Activated gamma-delta T cell treated with anti-CD3 and anti-CD28 coated beads, Interleukin-2, amount 50 U/mL, for 16 hours (primary cell): ENCODE results near the gene DTL.

Source experiments
- DNase-seq: peaks from one replicate; pipeline ENCODE4 v3.0.0-alpha.2; 2020; ENCODE audit warnings: low read depth

DTL gene

GRCh38 chr1:212037900-212038299, 2.4 kb downstream of the DTL start:
- DNase-seq, result no peak

DNA sequence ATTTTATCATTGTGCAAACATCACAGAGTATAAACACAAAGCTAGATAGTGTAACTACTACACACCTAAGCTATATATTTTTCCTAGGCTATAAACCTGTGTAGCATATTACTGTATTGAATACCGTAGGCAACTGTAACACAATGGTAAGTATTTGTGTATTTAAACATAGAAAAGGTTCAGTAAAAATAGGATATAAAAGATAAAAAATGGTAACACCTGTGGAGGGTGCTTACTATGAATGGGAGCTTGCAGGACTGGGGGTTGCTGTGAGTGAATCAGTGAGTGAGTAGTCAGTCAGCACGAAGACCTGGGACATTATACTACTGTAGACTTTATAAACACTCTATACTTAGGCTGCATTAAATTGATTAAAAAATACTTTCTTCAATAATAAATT, 4.1 kb downstream of the DTL start:
- DNase-seq, result no peak

DNA sequence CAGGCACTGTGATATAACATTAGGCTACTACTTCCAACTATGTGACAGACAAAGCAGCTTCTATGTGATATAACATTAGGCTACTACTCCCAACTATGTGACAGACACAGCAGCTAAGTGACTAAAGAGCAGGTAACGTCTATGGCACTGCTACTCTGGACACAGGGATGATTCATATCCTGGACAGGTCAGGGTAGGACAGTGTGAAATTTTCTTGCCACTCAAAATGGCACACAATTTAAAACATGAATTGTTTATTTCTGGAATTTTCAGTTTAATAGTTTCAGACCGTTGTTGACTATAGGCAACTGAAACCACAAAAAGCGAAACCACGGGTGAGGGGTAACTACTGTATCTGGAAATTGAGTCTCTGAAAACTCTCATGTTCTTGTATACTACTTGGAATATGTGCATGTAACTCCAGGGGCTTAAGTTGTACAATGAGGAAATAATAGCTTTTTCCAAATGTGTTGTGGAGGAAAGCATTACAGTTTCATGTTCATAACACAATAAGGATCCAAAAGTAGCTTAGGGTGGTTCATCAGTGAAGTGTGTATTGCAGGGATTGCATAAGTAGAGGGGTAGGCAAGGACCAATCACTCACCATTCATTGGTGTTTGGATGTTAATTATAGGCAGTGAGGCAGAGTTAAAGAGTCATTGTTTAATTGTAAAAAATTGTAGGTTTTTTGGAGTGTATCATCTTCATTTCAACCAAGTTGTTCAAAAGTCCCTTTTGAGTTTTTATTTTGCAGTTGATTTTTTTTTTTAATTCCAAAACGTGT, 5.3 kb downstream of the DTL start:
- no peak for DNase-seq

GRCh38 chr1:212042436-212042835, 6.9 kb downstream of the DTL start:
- DNase-seq, result no peak

GRCh38 chr1:212044851-212045250, 9.3 kb downstream of the DTL start:
- DNase-seq, result no peak

DNA sequence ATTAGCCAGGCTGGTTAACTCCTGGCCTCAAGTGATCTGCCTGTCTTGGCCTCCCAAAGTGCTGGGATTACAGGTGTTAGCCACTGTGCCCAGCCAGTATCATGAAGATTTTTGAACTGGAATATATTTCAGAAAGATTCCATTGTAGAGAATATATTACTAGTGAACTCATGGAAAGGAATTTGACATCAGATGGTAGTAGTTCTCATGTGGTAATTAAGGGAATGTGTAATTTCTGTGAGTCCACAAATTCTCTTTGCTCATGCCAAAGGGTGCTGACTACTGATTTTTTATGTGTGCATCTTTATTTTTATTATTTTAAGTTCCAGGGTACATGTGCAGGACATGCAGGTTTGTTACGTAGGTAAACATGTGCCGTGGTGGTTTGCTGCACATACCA, 10.4 kb downstream of the DTL start:
- DNase-seq, result no peak

DNA sequence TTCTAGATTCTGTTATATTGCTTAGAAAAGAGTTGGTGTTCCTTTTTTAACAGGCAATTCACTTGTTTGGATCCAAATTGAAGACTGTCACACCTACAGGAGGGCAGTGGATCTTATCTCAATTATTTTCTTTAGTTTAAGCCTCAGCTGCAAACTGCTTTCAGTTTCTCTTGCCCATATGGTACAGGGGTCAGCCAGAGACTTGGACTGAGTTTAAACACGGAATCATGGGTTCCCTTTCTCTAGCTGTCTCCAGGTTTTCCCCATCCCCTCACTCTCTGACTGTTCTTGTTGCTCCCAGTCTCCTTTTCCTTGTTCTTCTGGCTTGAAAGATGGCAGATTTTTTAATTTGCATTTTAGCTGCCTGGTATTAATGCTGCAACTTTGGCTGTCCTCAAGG, 18.4 kb downstream of the DTL start:
- no peak for DNase-seq

DNA sequence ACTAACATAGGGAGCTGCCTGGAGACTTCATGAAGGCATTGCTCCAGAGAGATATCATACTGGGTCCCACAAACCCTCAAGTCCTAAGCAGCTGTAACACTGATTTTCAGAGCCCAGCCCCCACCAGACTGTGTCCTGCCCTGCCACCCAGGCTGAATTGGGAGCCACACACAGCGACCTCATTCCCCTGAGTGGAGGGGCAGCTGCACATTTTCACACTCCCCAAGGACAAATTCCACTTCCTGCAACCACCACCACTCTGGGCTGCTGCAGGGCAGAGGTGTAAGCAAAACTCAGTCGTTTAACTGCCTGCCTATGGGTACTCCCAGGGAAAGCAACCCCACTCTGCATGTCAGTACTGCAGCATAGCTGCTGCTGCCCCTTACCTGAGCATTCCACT, 19.8 kb downstream of the DTL start:
- no peak for DNase-seq

DNA sequence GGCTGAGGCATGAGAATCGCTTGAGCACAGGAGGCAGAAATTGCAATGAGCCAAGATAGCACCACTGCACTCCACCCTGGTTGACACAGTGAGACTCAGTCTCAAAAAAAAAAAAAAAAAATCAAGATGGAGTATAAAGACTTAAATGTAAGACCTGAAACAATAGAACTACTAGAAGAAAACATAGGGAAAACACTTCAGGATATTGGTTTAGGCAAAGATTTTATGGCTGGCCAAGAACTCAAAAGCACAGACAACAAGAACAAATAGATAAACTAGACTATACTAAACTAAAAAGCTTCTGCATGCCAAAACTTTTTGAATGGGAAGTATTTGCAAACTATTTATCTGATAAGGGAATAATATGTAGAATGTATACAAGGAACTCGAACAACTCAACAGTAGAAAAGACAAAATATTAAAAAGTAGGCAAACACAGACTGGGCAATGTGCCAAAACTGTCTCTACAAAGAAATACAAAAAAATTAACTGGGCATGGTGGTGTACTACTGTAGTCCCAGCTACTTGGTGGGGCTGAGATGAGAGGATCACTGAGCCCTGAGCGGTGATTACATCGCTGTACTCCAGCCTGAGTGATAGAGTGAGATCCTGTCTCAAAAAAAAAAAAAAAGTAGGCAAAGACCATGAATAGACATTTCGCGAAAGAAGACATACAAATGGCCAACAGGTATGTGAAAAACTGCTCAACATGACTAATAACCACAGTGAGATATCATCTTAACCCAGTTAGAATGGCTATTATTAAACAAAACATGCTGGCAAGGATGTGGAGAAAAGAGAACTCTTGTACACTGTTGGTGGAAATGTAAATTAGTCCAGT, 25.3 kb downstream of the DTL start:
- DNase-seq, result no peak

GRCh38 chr1:212062832-212063438, 27.4 kb downstream of the DTL start:
- no peak for DNase-seq

GRCh38 chr1:212067787-212068186, 32.2 kb downstream of the DTL start:
- DNase-seq, result no peak

DNA sequence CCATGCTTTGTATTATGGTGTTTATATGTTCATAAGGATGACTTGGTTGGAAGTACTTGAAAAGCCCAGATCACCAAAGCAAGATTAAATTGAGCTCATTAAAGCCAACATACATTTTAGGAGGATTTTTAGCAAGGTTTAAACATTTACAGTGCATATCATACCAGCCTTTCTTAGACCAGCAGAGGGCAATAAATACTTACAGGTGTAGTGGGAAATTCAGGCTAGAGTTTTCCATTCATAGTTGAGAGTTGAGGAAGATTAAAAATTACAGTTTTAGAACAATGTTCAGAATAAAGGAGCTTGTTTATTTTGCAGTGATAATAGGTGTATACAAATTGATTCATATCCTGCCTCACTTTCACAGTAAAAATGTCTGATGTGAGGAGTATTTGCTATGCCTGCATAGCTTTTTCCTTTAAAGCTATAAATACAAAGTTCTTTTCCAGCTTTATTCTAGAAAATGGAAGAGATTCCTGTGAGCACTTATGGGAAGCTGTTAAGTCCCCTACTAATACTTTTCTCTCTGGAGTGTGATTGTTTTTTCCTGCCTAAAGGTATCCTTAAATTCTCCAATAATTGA, 35.3 kb downstream of the DTL start:
- no peak for DNase-seq

DNA sequence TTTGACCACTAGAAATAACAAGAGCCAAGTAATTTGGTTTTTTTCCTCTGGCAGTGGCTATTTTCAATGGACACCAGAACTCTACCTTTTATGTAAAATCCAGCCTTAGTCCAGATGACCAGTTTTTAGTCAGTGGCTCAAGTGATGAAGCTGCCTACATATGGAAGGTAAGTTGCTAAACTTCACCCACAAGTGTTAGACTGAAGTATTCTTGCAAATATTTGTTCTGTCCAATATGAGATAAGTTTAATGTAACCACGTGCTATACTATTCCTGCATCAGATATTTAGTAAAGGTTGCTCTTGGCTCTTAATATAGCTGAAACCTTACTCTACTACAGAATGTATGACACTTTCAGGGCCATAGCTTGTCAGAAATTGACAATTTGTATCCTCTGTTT, 36.5 kb downstream of the DTL start:
- no peak for DNase-seq

- DNase-seq, result no peak
Measured at GRCh38 chr1:212073490-212073889, 37.9 kb downstream of the DTL start.

- no peak for DNase-seq
Measured at GRCh38 chr1:212074313-212074712, 38.8 kb downstream of the DTL start.

DNA sequence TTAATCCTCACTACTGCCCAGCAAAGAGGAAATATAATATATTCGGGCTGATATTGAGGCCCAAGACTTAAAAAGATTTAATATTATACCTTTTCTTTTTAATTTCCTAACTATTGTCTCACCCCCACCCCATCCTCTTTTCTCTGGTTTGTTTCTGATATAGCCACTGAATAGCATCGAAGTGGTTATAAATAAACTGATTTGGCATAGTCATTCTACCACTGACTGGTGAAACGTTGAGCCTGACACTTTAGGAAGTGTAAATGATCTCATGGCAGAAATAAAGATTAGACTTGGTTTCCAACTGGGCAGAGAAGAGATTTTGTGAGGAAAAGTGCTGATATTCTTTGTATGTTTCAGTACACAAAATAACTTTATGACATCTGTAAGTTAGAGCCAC, 39.3 kb downstream of the DTL start:
- no peak for DNase-seq

- DNase-seq, result no peak
Measured at GRCh38 chr1:212077028-212077427, 41.5 kb downstream of the DTL start.

DNA sequence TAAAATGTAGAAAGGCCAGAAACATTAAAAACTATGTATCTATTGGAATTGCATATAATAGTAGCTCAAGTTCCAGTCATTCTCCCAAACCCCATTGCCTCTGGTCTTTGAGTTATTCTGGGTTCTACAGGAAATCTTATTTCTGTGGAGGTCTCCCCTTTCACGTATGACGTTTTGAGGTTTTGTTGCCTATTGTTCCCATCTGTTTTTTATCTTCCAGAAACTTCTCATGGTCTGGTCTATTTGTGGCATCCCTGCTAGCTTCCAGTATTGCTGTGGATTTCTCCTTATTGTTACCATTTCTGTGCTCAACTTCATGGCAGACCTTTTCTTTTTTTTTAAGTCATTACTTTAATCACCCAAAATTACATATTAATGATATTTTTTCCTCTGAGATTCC, 43.3 kb downstream of the DTL start:
- no peak for DNase-seq

- DNase-seq, result no peak
Measured at GRCh38 chr1:212082765-212083406, 47.3 kb downstream of the DTL start.

DNA sequence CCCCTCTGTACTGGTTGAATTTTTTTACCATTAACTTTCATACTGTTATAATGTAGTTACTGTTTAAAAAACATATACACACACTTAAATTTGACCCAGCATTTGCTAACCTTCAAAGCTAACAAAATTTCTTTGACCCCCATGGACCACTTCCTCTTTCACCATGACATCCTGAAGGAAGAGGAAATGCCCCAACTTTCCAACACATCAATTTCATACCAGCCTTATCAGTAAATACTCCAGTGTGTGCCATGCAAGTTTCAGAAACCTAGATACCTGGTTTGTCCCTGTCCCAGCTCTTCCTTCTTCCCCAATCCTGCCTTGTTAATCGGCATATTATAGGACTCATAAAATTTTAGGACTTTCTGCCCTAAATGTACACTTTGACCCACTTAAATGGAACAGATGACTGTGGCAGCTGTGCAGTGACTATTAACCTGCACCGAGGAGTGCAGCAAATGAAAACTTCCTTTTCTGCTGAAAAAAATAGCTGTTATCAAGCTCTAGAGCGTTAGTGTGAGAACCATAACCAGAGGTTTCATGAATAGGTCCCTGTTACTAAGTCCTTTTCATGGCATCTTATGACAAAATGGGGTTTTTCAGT, 54.1 kb downstream of the DTL start:
- no peak for DNase-seq

DNA sequence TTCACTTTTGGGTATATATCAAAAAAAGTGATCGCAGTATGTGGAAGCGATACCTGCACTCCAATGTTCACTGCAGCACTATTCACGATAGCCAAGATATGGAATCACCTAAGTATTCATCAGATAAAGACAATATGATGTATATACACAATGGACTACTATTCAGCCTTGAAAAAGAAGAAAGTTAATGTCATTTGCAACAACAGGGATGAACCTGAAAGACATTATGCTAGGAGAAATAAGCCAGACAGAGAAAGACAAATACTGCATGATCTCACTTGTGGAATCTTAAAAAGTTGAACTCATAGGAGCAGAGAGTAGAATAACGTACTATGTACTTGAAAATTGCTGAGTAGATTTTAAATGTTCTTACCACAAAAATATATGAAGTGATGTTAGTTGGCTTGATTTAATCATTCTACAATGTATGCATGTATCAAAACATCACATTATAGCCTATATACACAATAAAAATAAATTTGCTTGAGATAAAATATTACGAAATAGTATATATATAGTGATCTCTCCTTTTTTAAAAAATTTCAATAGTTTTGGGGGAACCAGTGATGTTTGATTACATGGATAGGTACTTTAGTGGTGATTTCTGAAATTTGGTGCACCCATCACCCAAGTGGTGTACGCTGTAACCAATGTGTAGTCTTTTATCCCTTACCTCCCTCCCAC, 56.0 kb downstream of the DTL start:
- DNase-seq, result no peak
